ENCODE data around the gene INSC. TPM values are rescaled to one million over a fixed set of nuclear protein-coding genes. Genes with fewer than 3 reads are reported as not detected.
A peak's percentile ranks its signal among the peaks of the same experiment; 100 is the strongest.

Gene INSC
- total RNA-seq, 6 donors from 2014 or later: 0.14 to 1.7 (median 1.0) TPM; not detected in 3

- DNase-seq (no peak), ATAC-seq (ENCODE audit: low FRiP score in 2 of 2) (no peak)
- no peaks in the 10 kb centered on the region for H3K27me3 ChIP-seq
- H3K4me3 ChIP-seq: no peak overlapping the region
- no peak overlapping the region for H3K27ac ChIP-seq
- TF ChIP-seq EP300 (IDR thresholded peaks at IDR 0.05) (no peak), POLR2AphosphoS5 (IDR thresholded peaks at IDR 0.05) (no peak), CTCF (IDR thresholded peaks at IDR 0.05) (no peak), POLR2A (IDR thresholded peaks at IDR 0.05) (no peak)
- no peaks in the 10 kb centered on the region for H3K4me1 ChIP-seq
- H3K9me3 ChIP-seq: no peaks in the 10 kb centered on the region
- H3K36me3 ChIP-seq: no peaks in the 10 kb centered on the region
- WGBS, 2 donors: 82 to 88% methylated on average over 3 of the region's 3 CpGs
Observed at GRCh38 chr11:15248749-15249148, 134.0 kb downstream of the INSC start.

- H3K27me3 ChIP-seq: no peaks in the 10 kb centered on the region
- peak in 1 of 2 donors; percentile 21 for DNase-seq
- no peaks in the 10 kb centered on the region for H3K9me3 ChIP-seq
- TF ChIP-seq POLR2A (IDR thresholded peaks at IDR 0.05) (no peak), POLR2AphosphoS5 (IDR thresholded peaks at IDR 0.05) (no peak), CTCF (IDR thresholded peaks at IDR 0.05) (no peak), EP300 (IDR thresholded peaks at IDR 0.05) (no peak)
- H3K36me3 ChIP-seq: no peaks in the 10 kb centered on the region
- 40 to 48% methylated on average over 3 of the region's 3 CpGs for WGBS, 2 donors
- no peak overlapping the region for H3K4me3 ChIP-seq
- peak in 1 of 2 donors; percentile 63 for ATAC-seq (ENCODE audit: low FRiP score in 2 of 2)
- no peaks in the 10 kb centered on the region for H3K4me1 ChIP-seq
- no peak overlapping the region for H3K27ac ChIP-seq
Observed at GRCh38 chr11:15258433-15259165, 143.9 kb downstream of the INSC start.

- WGBS, 2 donors: 94 to 100% methylated on average over 1 of the region's 1 CpG
- ATAC-seq (ENCODE audit: low FRiP score in 2 of 2) (no peak), DNase-seq (no peak)
- Histone ChIP-seq H3K27ac (no peak overlapping the region), H3K9me3 (peaks cover 0 to 12% (median 4%) of the 10 kb centered on the region in 4 donors), H3K4me1 (no peaks in the 10 kb centered on the region), H3K27me3 (no peaks in the 10 kb centered on the region), H3K4me3 (no peak overlapping the region), H3K36me3 (no peaks in the 10 kb centered on the region)
- TF ChIP-seq EP300 (IDR thresholded peaks at IDR 0.05): no peak
- TF ChIP-seq POLR2AphosphoS5 (IDR thresholded peaks at IDR 0.05): no peak
- no peak for TF ChIP-seq CTCF (IDR thresholded peaks at IDR 0.05)
- no peak for TF ChIP-seq POLR2A (IDR thresholded peaks at IDR 0.05)
Observed at GRCh38 chr11:15266999-15267398, 152.3 kb downstream of the INSC start.

GRCh38 chr11:15268598-15268997, 153.9 kb downstream of the INSC start:
- no peak overlapping the region for H3K4me3 ChIP-seq
- no peaks in the 10 kb centered on the region for H3K36me3 ChIP-seq
- H3K9me3 ChIP-seq: peaks cover 0 to 12% (median 4%) of the 10 kb centered on the region in 4 donors
- H3K27me3 ChIP-seq: no peaks in the 10 kb centered on the region
- no peak for TF ChIP-seq POLR2AphosphoS5 (IDR thresholded peaks at IDR 0.05)
- no peak for TF ChIP-seq CTCF (IDR thresholded peaks at IDR 0.05)
- TF ChIP-seq POLR2A (IDR thresholded peaks at IDR 0.05): no peak
- no peak for TF ChIP-seq EP300 (IDR thresholded peaks at IDR 0.05)
- ATAC-seq (ENCODE audit: low FRiP score in 2 of 2): no peak
- DNase-seq: no peak
- no peaks in the 10 kb centered on the region for H3K4me1 ChIP-seq
- no peak overlapping the region for H3K27ac ChIP-seq

- H3K9me3 ChIP-seq: no peaks in the 10 kb centered on the region
- no peaks in the 10 kb centered on the region for H3K36me3 ChIP-seq
- H3K4me1 ChIP-seq: no peaks in the 10 kb centered on the region
- WGBS, 2 donors: 68 to 81% methylated on average over 2 of the region's 2 CpGs
- ATAC-seq (ENCODE audit: low FRiP score in 2 of 2): no peak
- no peak for DNase-seq
- H3K27ac ChIP-seq: no peak overlapping the region
- H3K4me3 ChIP-seq: no peak overlapping the region
- H3K27me3 ChIP-seq: no peaks in the 10 kb centered on the region
- TF ChIP-seq POLR2AphosphoS5 (IDR thresholded peaks at IDR 0.05) (no peak), POLR2A (IDR thresholded peaks at IDR 0.05) (no peak), EP300 (IDR thresholded peaks at IDR 0.05) (no peak), CTCF (IDR thresholded peaks at IDR 0.05) (no peak)
Observed at GRCh38 chr11:15275141-15275540, 160.4 kb downstream of the INSC start.
